ENCODE measurements around the gene FTCDNL1. TPM values are rescaled to one million over a fixed set of nuclear protein-coding genes. Genes with fewer than 3 reads are reported as not detected.

Gene FTCDNL1
- polyA plus RNA-seq, 1 of the 3 experiments (the other 2 are of a cell fraction): not detected

DNA sequence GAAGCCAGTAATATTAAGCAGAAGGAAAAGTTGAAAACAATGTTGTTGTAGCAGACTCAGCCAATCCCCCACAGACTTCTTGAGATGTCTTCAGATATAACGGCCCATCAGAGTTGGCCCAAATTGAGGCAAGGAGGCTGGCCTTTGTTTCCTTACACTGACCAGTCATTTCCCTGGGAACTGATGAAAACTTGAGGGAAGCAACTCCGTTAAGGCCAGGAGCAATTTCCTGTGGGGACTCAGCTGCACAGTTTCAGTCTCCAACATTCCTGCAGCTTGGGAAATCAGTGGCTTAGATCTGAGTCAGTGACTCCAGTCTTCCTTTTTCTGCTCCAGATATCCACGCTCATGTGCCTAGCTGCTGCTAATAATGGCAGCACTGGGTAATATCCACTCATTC lies 75.7 kb downstream of the FTCDNL1 start:
- H3K9me3 ChIP-seq: no peaks in the 10 kb centered on the region
- no peak overlapping the region for H2AFZ ChIP-seq (ENCODE audit: low read depth)
- no peak for DNase-seq
- H3K4me1 ChIP-seq (ENCODE audit: control insufficient read depth in 1 of 2, insufficient read depth in 2 of 2, low read depth in 1 of 2, low read length in 1 of 2): no peaks in the 10 kb centered on the region
- H3K27me3 ChIP-seq (ENCODE audit: insufficient read depth): no peaks in the 10 kb centered on the region
- H4K20me1 ChIP-seq (ENCODE audit: insufficient read depth): no peaks in the 10 kb centered on the region
- no peak overlapping the region for H3K27ac ChIP-seq (ENCODE audit: low read depth in 2 of 2, low read length in 1 of 2)
- WGBS (ENCODE audit: low lambda C conversion rate): 3% methylated on average over 3 of the region's 3 CpGs
- H3K79me2 ChIP-seq (ENCODE audit: insufficient read depth): no peaks in the 10 kb centered on the region
- no peaks in the 10 kb centered on the region for H3F3A ChIP-seq (replicated peaks; ENCODE audit: insufficient read depth)
- H3K4me3 ChIP-seq (ENCODE audit: low read depth in 2 of 2, low read length in 1 of 2): no peak overlapping the region
- no peak overlapping the region for H3K4me2 ChIP-seq
- CTCF ChIA-PET: no interaction called here
- POLR2A ChIA-PET: no interaction called here
- H3K9me2 ChIP-seq: no peaks in the 10 kb centered on the region
- H3K36me3 ChIP-seq (replicated peaks in 1 of 2; ENCODE audit: control insufficient read depth in 1 of 2, insufficient read depth in 2 of 2, low read length in 1 of 2): no peaks in the 10 kb centered on the region
- no peak overlapping the region for H3K9ac ChIP-seq
- no peak for TF ChIP-seq RCOR1 (IDR thresholded peaks at IDR 0.05; ENCODE audit: low read length)
- TF ChIP-seq MXI1 (IDR thresholded peaks at IDR 0.05; ENCODE audit: low read depth, low read length): no peak
- no peak for TF ChIP-seq RAD21 (IDR thresholded peaks at IDR 0.05; ENCODE audit: low read length)
- TF ChIP-seq NRF1 (IDR thresholded peaks at IDR 0.05; ENCODE audit: low read depth, low read length): no peak
- no peak for TF ChIP-seq RFX5 (IDR thresholded peaks at IDR 0.05; ENCODE audit: low read length)
- TF ChIP-seq EP300 (IDR thresholded peaks at IDR 0.05; ENCODE audit: borderline replicate concordance in 1 of 2, low read depth in 1 of 2, low read length in 1 of 2): no peak
- TF ChIP-seq ELF1 (IDR thresholded peaks at IDR 0.05): no peak
- TF ChIP-seq SIN3A (IDR thresholded peaks at IDR 0.05; ENCODE audit: borderline replicate concordance, low read depth, low read length): no peak
- TF ChIP-seq, protein P1, sequence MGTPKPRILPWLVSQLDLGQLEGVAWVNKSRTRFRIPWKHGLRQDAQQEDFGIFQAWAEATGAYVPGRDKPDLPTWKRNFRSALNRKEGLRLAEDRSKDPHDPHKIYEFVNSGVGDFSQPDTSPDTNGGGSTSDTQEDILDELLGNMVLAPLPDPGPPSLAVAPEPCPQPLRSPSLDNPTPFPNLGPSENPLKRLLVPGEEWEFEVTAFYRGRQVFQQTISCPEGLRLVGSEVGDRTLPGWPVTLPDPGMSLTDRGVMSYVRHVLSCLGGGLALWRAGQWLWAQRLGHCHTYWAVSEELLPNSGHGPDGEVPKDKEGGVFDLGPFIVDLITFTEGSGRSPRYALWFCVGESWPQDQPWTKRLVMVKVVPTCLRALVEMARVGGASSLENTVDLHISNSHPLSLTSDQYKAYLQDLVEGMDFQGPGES (IDR thresholded peaks at IDR 0.05; ENCODE audit: low read depth, low read length): no peak
- no peak for TF ChIP-seq FOXM1 (IDR thresholded peaks at IDR 0.05; ENCODE audit: low read depth)
- no peak for TF ChIP-seq TAF1 (IDR thresholded peaks at IDR 0.05; ENCODE audit: borderline replicate concordance, low read depth, low read length)
- TF ChIP-seq, protein P2, sequence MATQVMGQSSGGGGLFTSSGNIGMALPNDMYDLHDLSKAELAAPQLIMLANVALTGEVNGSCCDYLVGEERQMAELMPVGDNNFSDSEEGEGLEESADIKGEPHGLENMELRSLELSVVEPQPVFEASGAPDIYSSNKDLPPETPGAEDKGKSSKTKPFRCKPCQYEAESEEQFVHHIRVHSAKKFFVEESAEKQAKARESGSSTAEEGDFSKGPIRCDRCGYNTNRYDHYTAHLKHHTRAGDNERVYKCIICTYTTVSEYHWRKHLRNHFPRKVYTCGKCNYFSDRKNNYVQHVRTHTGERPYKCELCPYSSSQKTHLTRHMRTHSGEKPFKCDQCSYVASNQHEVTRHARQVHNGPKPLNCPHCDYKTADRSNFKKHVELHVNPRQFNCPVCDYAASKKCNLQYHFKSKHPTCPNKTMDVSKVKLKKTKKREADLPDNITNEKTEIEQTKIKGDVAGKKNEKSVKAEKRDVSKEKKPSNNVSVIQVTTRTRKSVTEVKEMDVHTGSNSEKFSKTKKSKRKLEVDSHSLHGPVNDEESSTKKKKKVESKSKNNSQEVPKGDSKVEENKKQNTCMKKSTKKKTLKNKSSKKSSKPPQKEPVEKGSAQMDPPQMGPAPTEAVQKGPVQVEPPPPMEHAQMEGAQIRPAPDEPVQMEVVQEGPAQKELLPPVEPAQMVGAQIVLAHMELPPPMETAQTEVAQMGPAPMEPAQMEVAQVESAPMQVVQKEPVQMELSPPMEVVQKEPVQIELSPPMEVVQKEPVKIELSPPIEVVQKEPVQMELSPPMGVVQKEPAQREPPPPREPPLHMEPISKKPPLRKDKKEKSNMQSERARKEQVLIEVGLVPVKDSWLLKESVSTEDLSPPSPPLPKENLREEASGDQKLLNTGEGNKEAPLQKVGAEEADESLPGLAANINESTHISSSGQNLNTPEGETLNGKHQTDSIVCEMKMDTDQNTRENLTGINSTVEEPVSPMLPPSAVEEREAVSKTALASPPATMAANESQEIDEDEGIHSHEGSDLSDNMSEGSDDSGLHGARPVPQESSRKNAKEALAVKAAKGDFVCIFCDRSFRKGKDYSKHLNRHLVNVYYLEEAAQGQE (IDR thresholded peaks at IDR 0.05; ENCODE audit: low read depth, low read length): no peak
- no peak for TF ChIP-seq MEF2A (IDR thresholded peaks at IDR 0.05; ENCODE audit: borderline replicate concordance, low read depth)
- TF ChIP-seq GATA2 (CRISPR knock-in tag; IDR thresholded peaks at IDR 0.05): no peak
- TF ChIP-seq, protein P3, sequence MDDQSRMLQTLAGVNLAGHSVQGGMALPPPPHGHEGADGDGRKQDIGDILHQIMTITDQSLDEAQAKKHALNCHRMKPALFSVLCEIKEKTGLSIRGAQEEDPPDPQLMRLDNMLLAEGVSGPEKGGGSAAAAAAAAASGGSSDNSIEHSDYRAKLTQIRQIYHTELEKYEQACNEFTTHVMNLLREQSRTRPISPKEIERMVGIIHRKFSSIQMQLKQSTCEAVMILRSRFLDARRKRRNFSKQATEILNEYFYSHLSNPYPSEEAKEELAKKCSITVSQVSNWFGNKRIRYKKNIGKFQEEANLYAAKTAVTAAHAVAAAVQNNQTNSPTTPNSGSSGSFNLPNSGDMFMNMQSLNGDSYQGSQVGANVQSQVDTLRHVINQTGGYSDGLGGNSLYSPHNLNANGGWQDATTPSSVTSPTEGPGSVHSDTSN (IDR thresholded peaks at IDR 0.05): no peak
- no peak for TF ChIP-seq TEAD4 (IDR thresholded peaks at IDR 0.05; ENCODE audit: borderline replicate concordance, insufficient read depth)
- TF ChIP-seq JUND (IDR thresholded peaks at IDR 0.05): no peak

Data from SK-N-SH (cell line).